Putamen (tissue), 1 donor: ENCODE data around the gene ACOT7.
A peak's percentile ranks its signal among the peaks of the same experiment; 100 is the strongest.
"Not testable (repeated sequence)": the region's sequence is repeated elsewhere in the genome, so short reads cannot be mapped to it uniquely, and the experiment has no call there.

Source experiments
- DNase-seq: peaks from one replicate; pipeline ENCODE4 v3.0.0-alpha.2; 2016; ENCODE audit warnings: low spot score

ACOT7 gene

GRCh38 chr1:6393400-6394187, at the start of gene ACOT7:
TSS of gene ACOT7 (minus strand) at chr1:6393767. CDS start at chr1:6393399, 368 bp downstream.
- DNase-seq: peak; percentile 93

GRCh38 chr1:6441586-6441985, 48.0 kb upstream of the ACOT7 start:
- no peak for DNase-seq

GRCh38 chr1:6440198-6441126, 46.9 kb upstream of the ACOT7 start:
- DNase-seq: no peak

- peak; percentile 34 for DNase-seq
Measured at GRCh38 chr1:6438047-6438525, 44.5 kb upstream of the ACOT7 start.

- peak; percentile 72 for DNase-seq
Measured at GRCh38 chr1:6437012-6437700, 43.6 kb upstream of the ACOT7 start.

- DNase-seq: not testable (repeated sequence)
Measured at GRCh38 chr1:6436277-6436676, 42.7 kb upstream of the ACOT7 start.

- no peak for DNase-seq
Measured at GRCh38 chr1:6435547-6435946, 42.0 kb upstream of the ACOT7 start.

GRCh38 chr1:6435129-6435528, 41.6 kb upstream of the ACOT7 start:
- DNase-seq: no peak

GRCh38 chr1:6434186-6434585, 40.6 kb upstream of the ACOT7 start:
- no peak for DNase-seq

- DNase-seq: not testable (repeated sequence)
Measured at GRCh38 chr1:6431645-6432579, 38.3 kb upstream of the ACOT7 start.

GRCh38 chr1:6429660-6430411, 36.3 kb upstream of the ACOT7 start:
- DNase-seq: not testable (repeated sequence)

- DNase-seq: not testable (repeated sequence)
Measured at GRCh38 chr1:6428453-6428852, 34.9 kb upstream of the ACOT7 start.

- no peak for DNase-seq
Measured at GRCh38 chr1:6427441-6428390, 34.1 kb upstream of the ACOT7 start.

GRCh38 chr1:6426972-6427350, 33.4 kb upstream of the ACOT7 start:
- no peak for DNase-seq

GRCh38 chr1:6426277-6426971, 32.9 kb upstream of the ACOT7 start:
- no peak for DNase-seq

- DNase-seq: no peak
Measured at GRCh38 chr1:6425658-6426057, 32.1 kb upstream of the ACOT7 start.

- no peak for DNase-seq
Measured at GRCh38 chr1:6424619-6425593, 31.3 kb upstream of the ACOT7 start, which contains the start of gene ESPN. TSS of gene ESPN (plus strand) at chr1:6424776. CDS start at chr1:6424956, 180 bp downstream.
